NCI-H226 (cell line): ENCODE data around the gene ADAM15.

Experiments used
- DNase-seq: peaks from one replicate; pipeline ENCODE4 v3.0.0-alpha.2; 2015

The ADAM15 gene, protein sequence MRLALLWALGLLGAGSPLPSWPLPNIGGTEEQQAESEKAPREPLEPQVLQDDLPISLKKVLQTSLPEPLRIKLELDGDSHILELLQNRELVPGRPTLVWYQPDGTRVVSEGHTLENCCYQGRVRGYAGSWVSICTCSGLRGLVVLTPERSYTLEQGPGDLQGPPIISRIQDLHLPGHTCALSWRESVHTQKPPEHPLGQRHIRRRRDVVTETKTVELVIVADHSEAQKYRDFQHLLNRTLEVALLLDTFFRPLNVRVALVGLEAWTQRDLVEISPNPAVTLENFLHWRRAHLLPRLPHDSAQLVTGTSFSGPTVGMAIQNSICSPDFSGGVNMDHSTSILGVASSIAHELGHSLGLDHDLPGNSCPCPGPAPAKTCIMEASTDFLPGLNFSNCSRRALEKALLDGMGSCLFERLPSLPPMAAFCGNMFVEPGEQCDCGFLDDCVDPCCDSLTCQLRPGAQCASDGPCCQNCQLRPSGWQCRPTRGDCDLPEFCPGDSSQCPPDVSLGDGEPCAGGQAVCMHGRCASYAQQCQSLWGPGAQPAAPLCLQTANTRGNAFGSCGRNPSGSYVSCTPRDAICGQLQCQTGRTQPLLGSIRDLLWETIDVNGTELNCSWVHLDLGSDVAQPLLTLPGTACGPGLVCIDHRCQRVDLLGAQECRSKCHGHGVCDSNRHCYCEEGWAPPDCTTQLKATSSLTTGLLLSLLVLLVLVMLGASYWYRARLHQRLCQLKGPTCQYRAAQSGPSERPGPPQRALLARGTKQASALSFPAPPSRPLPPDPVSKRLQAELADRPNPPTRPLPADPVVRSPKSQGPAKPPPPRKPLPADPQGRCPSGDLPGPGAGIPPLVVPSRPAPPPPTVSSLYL

DNA sequence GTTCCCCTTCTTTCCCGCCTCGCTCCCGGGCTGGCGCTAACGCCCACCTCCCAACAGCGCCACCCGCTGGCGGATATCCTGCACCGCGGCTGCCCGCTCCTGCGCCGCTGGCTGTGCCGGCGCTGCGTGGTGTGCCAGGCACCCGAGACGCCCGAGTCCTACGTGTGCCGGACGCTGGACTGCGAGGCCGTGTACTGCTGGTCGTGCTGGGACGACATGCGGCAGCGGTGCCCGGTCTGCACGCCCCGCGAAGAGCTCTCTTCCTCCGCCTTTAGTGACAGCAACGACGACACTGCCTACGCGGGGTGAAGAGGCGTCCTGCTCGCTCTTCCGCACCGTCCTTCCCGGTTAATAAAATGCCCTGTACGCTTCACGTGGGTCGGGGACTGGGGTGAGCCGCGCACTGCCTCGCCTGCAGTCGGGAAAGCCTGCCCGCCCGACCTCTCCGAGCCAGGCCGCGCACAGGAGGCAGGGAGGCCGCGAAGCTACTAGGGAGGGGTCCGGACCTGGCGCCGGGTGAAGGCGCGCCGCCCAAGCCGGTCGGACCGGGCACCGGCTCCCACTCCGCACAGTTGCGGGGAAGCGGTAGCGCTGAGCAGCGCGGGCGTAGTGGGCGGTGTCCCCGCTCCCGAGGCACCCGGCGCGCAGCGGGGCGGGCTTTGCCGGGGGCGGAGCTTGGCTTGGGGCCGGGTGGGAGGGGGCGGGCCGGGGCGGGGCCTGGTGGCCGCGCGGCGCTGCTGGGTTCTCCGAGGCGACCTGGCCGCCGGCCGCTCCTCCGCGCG is at the start of gene ADAM15:
Gene ADAM15 (plus strand): TSS at position 757 of the 782 bp plus-strand sequence. CDS start 71 bp downstream, outside the sequence.
- DNase-seq = peak; percentile 75

DNA sequence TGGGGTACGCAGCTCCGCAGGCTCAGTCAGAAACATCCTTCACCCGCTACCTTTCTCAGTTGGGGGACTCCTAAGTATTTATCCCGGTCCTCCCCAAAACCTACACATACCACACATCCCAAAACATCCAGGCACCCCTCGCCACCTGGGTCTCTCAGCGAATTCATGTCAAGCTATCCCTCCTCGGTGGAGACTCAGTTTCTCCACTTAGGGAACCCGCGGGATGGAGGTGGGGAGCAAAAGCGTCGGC is 49.8 kb upstream of the ADAM15 start:
- no peak for DNase-seq

DNA sequence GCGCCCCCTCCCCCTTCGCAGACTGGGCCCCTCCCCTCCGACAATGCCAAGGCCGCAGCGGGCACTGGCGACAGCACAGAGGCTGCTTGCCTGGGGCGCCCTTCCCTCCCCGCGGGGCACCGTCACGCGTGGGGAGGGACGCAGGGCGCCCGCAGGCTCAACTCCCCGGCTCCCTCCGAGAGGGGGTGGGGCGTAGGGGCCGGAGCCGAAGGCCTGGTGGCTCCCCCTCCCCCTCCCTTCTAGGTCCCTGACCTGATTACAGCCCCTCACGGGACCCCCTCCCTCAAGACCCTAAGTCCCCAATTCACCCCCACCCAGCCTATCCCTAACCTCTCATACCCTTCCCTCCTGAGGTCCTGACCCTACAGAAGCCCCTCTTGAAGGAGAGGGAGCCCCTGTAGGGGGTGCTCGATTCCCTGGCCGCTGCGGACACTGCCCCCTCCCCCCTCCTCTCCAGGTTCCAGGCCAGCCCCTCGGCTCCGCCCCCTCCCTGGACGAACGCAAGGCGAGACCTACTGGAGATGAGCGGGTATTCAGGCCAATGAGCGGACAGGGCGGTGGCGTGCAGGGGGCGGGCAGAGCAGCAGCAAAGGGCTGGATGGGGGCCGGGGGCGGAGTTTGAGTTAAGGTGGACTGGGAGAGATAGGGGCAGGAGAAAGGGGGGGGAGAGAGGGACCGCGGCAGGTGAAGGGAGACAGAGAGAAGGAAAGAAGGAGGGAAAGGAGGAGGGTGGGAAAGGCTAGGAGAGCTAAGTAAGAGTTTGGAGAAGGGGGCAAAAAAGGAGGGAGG is 49.2 kb upstream of the ADAM15 start:
- DNase-seq = peak; percentile 98

DNA sequence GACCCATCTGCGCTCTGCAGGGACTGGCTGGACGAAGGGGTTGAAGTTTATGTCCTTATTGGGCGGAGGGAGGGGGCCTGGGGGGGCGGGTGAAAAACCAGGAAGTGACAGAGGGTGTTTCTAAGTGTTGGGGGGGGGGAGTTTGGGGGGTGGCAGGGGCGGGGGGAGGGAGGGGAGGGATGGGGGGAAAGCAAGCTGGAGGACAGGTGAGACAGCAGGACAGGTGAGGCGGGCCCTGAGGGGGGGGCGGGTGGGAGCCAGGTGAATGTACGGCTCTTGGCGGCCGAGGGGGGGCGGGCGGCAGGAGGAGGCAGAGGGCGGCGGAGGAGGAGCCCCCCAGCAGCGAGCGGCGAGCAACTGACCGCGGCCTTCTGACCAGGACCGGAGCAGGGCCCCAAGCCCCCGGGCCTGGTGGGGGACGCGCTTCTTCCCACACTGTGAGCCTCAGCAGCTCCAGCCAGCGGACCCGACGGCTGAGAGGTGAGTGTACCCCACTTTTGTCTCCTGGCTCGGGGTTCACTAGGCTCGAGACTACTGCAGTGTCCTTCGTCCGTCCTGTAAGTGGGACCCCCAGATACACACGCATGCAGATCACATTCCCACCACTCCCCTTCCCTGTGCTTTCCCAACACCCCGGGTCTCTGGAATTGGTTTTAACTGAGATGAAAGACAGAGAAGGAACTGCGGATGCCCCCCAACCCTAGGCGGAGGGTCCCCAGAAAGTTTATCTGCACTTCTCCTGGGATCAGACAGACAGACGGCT is 48.5 kb upstream of the ADAM15 start, which contains the start of gene ZBTB7B:
Gene ZBTB7B (plus strand): TSS at position 339 of the 763 bp plus-strand sequence. CDS start 11,859 bp downstream, outside the sequence.
- no peak for DNase-seq

DNA sequence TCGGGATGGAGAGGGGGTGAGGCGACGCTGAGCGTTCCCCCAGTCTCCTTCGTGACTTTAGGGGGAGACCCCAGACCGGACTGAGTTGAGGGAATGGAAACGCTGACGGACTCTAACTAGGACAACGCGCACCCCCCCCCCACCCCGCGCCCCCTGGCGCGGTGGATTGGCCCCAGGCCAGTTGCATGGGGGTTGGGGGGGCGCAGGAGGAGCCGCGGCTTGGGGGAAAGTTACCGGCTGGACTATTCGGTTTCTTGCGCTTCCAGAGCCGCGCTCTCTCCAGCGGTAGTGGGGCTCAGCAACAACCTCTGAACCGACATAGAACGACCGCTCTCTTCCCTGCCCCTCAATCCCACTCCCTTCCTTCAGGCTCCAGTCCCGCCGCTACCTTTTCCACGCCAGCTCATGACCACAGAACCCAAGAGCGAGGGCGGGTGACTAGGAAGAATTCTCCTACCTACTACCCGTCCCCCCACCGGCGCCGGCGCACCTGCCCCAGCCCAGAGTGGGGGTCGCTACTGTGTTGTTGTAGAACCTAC is 47.8 kb upstream of the ADAM15 start:
- no peak for DNase-seq

DNA sequence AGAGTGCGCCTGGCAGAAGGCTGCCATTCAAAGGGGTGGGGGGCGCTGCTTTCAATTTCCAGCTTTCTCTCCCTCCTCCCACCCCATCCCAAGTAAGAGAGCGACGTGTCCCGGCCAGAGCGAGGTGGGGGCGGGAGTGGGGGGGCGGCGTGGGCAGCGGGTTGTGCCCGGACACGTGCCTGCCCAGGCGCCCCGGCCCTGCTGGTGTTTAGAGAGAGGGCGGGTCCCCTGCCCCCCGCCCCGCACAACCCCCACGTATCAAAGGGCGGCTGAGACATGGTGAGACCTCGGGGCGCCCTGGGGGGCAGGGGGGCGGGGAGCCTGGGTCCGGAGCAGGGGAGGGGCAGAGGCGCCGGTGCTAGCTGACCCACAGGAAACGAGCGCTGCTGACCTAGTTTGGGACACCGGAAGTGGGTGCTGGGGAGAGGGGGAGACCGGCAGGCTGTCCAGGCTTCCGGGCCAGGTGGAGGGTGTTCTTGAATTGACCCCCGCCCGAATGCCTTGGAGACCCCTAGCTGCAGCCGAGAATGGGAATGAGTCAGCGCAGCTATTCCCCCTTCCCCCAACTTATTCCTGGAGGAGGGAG is 47.3 kb upstream of the ADAM15 start:
- DNase-seq = peak; percentile 73

DNA sequence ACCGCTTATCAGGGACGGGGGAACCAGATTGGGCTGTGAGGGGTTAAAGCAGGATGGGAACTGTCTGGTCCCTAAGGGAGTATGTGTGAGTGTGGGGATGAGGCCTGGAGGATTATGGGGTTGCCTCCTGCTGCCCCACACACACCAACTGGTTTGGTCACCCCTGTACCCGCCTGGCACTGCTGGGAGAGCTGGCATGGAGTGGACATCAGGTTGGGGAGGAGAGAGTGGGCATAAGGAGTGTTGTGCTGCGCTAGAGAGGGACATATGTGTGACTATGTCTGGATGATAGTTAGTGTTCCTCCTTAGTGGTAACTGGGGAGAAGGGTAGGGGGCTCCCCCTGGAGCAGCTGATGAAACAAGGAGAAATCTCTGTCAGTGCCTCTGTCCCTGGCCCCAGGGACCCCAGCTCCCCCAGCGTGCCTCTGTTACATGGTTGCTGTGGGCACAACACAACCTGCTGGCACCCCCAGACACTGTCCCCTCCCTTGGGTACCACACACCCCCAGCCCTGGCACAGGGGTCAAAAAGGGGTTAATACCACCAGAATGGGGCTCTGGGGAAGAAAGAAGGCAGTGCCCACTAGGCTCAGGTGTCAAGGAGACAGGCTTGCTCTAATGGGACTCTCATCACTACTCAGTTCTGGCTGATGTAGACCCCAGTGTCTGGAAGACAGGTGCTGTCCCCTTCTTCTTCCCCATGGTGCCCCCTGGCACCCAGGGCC is 46.6 kb upstream of the ADAM15 start:
- no peak for DNase-seq

DNA sequence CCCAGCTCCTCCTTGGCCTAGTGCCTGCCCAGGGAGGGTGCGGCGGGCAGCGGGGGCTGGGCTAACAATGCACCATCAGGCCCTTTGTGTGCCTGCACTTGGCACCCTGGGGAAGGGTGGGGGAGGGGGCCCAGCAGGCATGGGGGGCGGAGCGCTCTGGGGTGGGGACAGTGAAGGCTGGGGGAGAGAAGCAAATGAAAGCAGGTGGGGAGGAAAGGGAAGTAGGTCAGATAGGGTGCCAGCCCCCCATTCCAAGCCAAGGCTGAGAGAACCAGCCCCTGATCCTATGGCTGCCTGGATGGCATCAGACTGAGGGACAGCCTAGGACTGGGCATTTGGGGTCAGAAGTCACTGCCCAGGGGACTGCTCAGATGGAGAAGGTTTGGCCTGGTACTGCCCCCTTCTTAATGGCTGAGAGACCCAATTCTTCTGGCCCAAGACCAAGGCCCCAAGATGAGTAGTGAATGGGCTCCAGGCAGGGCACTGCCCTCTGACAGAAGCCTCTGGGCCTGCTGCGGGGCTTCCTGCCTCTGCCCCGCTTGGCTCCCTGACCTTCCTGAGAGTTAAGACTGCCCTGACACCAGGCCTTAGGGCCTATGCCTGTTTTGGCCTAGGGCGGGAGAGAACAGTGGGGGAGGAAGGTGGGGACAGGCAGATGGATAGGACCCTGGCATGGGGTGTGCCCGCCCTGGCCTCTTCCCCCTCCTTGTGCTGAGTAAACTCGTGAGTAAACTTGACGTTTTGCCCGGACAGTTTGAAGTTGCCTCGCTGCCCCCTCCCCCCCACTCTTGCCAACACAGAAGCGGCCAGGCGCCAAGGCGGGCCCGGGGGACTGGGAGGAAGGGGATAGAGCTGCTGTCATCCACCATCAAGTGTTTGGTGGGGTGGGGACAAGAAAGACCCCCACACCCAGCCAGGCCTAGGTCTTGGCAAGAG is 45.8 kb upstream of the ADAM15 start:
- DNase-seq = no peak

DNA sequence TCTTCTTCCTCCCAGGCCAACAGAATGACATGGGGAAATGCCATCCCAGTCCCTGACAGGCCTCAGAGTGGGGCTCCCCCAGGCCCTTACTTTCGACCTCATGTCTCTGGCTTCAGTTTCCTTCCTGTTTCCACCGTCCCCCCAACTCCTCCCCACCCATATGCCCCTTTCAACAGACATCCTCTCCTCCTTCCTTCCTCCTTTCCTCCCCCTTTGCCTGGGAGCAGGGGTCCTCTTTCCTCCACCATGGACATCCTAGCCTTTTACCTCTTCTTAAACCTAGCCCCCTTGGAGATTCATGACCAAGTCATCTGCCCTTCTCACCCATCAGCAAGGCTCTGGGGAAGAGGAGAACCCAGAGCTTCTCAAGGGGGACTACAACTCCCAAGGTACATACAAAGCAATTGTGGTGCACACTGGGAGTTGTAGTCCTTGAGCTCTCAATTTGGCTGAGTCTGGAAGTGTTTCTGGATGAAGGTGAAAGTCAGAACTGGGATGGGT is 44.5 kb upstream of the ADAM15 start:
- DNase-seq = no peak

DNA sequence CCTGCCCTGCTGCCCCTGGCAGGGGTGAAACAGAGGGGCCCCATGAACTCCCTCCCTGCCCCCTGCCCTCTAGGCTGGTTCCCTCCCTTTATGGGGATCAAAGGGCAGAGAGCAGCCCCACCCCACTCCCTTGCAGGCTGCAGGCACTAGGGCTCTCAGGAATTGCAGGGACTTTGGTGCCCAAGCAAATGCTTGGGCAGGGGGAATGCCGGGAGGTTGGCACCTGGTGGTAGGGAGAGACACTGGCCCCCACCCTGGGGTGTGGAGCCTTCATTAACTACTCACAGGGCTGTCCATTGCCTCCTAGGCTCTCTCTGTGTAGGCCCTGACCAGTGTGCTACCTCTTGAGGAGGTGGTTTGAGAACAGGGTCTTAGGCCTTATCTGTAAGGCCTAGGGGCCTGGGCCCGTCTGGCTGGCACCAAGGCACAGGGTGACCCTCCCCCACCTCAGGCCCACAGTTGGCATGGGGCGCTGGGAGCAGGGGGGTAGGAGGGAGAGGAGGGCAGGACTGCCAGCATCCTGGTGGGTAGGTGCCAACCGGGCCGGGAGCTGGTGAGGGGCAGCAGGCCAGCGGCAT is 43.8 kb upstream of the ADAM15 start:
- DNase-seq = no peak

DNA sequence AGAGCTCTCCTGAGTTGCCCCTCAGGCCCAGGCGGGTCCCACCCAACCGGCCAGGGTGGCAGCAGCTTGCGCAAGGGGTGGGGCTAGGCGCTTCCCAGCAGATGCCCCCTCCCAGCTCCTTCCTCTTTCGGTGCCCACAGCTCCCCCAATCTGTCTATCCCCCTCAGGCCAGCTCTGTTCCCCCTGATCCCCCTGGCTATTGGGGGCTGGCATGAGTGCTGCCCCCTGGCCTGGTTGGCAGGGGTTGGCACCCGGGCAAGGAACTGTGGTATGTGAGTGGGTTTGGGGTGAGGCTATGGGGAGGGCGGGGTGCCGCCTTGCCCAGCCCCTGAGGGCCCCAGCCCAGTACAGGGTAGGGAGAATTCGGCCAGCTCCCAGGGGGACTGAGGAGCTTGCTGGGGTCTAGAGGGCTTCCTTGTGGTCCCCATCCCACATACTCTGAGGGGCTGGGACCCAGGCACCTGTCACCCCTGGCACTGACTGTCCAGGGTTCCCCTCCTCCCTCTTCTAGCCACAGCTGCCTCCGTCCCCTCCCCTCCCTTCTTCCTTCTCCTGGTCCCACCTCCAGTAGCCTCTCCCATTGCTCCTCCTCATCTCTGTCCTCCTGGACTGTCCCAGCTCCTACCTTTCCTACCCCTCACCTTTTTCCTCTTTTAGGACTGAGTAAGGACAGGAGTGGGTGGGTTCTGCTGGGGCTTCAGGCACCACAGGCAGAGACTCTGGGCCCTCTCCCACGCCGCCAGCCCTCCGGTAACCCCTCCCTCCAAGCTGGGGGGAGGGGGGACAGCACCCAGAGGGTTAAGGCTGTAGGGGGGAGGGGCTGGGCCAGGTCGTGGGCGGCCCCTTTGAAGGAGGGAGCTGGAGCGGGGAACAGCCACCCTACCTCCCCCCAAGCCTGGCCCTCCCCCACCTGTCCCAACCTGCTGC is 42.8 kb upstream of the ADAM15 start:
- DNase-seq = no peak

DNA sequence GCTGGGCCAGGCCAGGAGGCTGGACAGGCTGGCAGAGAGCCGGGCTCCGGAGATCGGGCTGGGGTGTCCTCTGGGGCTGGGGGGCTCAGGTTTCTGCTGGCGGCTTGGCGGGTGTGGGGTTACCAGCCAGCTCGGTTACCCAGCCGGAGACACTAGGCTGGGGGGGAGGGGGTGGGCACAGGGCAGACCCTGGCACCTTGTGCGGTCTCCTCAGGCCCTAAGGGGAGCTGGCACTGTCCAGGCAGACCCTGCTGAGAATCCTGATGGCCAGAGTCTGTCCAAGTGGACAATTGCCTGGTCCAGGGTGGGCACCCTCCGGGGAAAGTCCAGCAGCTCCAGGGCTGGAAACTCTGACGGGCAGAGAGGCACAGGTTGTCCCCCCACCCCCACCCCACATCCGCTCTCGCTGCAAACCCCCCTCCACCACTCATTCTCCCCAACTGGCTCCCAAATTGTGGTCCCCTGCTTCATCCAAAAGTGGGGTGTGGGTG is 41.9 kb upstream of the ADAM15 start:
- DNase-seq = no peak

DNA sequence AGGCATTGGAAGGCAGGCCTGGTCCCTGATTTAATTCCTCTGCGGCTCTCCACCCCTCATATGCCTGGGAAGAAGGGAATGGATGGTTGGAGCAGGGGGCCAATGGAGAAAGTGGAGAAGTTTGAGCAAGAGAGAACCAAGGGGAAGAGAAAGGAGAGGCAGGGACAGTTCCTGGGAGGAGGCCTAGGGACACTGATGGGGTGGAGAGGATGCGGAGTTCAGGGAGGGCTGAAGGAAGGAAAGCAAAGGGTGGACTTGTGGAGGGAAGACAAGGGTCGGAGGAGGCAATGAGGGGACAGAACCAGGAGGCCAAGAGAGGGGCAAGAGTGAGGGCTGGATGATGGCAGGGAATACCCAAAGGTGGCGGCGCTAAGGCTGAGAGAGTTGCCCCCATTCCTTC is 41.4 kb upstream of the ADAM15 start:
- no peak for DNase-seq

DNA sequence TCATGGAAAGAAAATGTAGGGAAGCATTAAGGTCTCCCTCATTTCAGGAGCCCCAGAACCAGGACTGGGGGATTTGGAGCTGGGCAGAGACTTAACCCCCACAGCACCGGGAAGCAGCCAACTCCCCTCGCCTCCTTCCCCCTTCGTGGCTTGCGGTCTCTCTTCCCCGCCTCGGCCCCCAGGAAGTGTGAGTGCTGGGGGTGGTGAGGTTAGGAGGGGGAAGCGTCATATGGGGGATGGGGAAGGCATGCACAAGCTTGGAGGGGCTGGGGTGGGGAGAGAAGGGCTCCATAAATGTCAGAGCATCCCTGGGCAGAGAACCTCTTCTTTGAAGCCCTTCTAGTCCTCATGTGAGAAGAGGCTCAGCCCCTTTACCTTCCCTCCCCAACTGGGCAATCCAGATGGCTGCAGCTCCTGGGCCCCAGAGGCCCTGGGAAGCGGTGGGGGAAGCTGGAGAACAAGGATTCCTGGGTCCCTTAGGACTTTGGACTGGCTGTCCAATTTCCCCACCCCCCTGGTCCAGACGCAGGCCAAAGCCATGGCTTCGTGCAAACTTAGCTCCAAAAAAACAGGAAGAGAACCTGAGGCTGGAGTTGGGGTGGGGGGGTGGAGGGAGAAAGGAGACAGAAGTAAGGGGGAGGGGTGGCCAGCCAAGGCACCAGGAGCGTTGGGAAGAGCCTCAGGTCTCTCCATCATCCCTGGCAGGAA is 40.8 kb upstream of the ADAM15 start:
- no peak for DNase-seq

DNA sequence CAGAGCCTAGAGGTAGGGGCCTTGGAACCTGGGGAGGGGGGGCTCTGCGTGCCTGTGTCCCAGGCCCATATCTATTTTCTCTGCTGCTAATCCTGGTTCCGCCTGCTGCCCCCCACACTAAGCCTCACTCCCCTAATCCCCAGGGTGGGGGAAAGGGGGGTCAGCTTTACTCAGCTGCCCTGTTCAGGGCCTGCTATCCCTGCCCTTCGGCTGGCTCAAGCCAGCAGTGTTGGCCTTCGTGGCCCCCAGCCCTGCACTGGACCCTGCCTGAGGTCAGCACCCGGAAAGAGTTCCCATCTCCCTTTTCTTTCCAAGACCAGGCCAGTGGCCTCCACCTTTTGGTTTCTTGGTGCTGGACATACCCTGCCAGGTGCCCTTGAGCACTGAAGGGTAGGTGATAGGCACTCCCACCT is 40.1 kb upstream of the ADAM15 start:
- no peak for DNase-seq

DNA sequence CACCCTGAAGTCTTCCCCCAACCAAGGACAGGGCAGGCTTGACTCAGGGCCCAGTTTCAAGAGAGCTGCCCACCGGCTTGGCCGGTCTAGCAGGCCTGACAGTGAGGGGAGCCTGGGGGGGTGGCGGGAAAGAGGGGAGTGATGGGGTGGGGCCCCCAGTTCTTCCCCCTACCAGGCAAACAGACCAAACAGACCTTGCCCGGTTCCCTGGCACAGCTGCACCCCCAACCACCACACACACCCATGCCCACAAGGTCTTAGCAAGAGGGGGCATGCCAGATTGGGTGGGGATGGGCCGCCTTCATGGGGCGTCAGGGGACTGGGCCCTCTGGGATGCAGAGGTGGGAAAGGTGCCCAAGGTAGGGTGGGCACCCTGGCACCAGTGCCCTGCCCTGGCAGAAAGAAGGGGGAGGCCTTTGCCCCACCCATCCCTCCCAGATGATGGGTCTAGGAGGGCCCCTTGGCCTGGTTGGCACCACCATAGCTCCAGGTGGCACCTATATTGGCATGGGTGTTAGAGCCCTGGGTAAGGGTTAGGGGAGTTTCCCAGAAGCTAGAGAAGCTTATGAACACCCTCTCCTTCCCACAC is 39.6 kb upstream of the ADAM15 start:
- DNase-seq = no peak
